ENCODE data around the gene NSMCE1.

The NSMCE1 gene

GRCh38 chr16:27220527-27220926 lies 48.0 kb downstream of the NSMCE1 start:
- H3K27me3 ChIP-seq (ENCODE audit: control insufficient read depth, insufficient read depth, low read length) = no peaks in the 10 kb centered on the region
- H3K9ac ChIP-seq (ENCODE audit: low read depth, low read length) = no peak overlapping the region
- no peaks in the 10 kb centered on the region for H3K9me3 ChIP-seq (ENCODE audit: control insufficient read depth, insufficient read depth, low read length)
- H3K27ac ChIP-seq (ENCODE audit: low read depth, low read length) = no peak overlapping the region
- H3K36me3 ChIP-seq (ENCODE audit: control insufficient read depth, insufficient read depth, low read length) = peaks cover 4% of the 10 kb centered on the region; the same call in 1 of the 2 replicates
- no peak overlapping the region for H3K4me3 ChIP-seq (ENCODE audit: low read depth, low read length)
- no peaks in the 10 kb centered on the region; the same call in 1 of the 2 replicates for H3K4me1 ChIP-seq (ENCODE audit: control insufficient read depth, insufficient read depth, low read length)

GRCh38 chr16:27220120-27220519 lies 48.5 kb downstream of the NSMCE1 start:
- no peaks in the 10 kb centered on the region; the same call in 1 of the 2 replicates for H3K4me1 ChIP-seq (ENCODE audit: control insufficient read depth, insufficient read depth, low read length)
- H3K36me3 ChIP-seq (ENCODE audit: control insufficient read depth, insufficient read depth, low read length) = peaks cover 7% of the 10 kb centered on the region; the same call in 1 of the 2 replicates
- no peak overlapping the region for H3K4me3 ChIP-seq (ENCODE audit: low read depth, low read length)
- no peak overlapping the region for H3K27ac ChIP-seq (ENCODE audit: low read depth, low read length)
- no peaks in the 10 kb centered on the region for H3K27me3 ChIP-seq (ENCODE audit: control insufficient read depth, insufficient read depth, low read length)
- no peaks in the 10 kb centered on the region for H3K9me3 ChIP-seq (ENCODE audit: control insufficient read depth, insufficient read depth, low read length)
- H3K9ac ChIP-seq (ENCODE audit: low read depth, low read length) = no peak overlapping the region

- no peaks in the 10 kb centered on the region for H3K27me3 ChIP-seq (ENCODE audit: control insufficient read depth, insufficient read depth, low read length)
- H3K36me3 ChIP-seq (ENCODE audit: control insufficient read depth, insufficient read depth, low read length) = peaks cover 7% of the 10 kb centered on the region; the same call in 1 of the 2 replicates
- no peak overlapping the region for H3K9ac ChIP-seq (ENCODE audit: low read depth, low read length)
- no peak overlapping the region for H3K27ac ChIP-seq (ENCODE audit: low read depth, low read length)
- no peaks in the 10 kb centered on the region for H3K9me3 ChIP-seq (ENCODE audit: control insufficient read depth, insufficient read depth, low read length)
- no peaks in the 10 kb centered on the region; the same call in 1 of the 2 replicates for H3K4me1 ChIP-seq (ENCODE audit: control insufficient read depth, insufficient read depth, low read length)
- no peak overlapping the region for H3K4me3 ChIP-seq (ENCODE audit: low read depth, low read length)
These were observed 49.4 kb downstream of the NSMCE1 start for GRCh38 chr16:27219161-27219560.

- no peak overlapping the region for H3K4me3 ChIP-seq (ENCODE audit: low read depth, low read length)
- no peaks in the 10 kb centered on the region for H3K9me3 ChIP-seq (ENCODE audit: control insufficient read depth, insufficient read depth, low read length)
- no peaks in the 10 kb centered on the region for H3K27me3 ChIP-seq (ENCODE audit: control insufficient read depth, insufficient read depth, low read length)
- H3K36me3 ChIP-seq (ENCODE audit: control insufficient read depth, insufficient read depth, low read length) = peaks cover 7% of the 10 kb centered on the region; the same call in 1 of the 2 replicates
- H3K27ac ChIP-seq (ENCODE audit: low read depth, low read length) = no peak overlapping the region
- H3K4me1 ChIP-seq (ENCODE audit: control insufficient read depth, insufficient read depth, low read length) = no peaks in the 10 kb centered on the region; the same call in 1 of the 2 replicates
- no peak overlapping the region for H3K9ac ChIP-seq (ENCODE audit: low read depth, low read length)
These were observed 49.8 kb downstream of the NSMCE1 start for GRCh38 chr16:27218756-27219155.

- no peak overlapping the region for H3K27ac ChIP-seq (ENCODE audit: low read depth, low read length)
These were observed 51.3 kb downstream of the NSMCE1 start for GRCh38 chr16:27217256-27217655.

GRCh38 chr16:27216297-27216885 lies 52.2 kb downstream of the NSMCE1 start:
- no peaks in the 10 kb centered on the region for H3K9me3 ChIP-seq (ENCODE audit: control insufficient read depth, insufficient read depth, low read length)
- no peak overlapping the region for H3K4me3 ChIP-seq (ENCODE audit: low read depth, low read length)
- no peaks in the 10 kb centered on the region for H3K27me3 ChIP-seq (ENCODE audit: control insufficient read depth, insufficient read depth, low read length)
- no peak overlapping the region for H3K27ac ChIP-seq (ENCODE audit: low read depth, low read length)
- H3K36me3 ChIP-seq (ENCODE audit: control insufficient read depth, insufficient read depth, low read length) = peaks cover 11% of the 10 kb centered on the region
- H3K4me1 ChIP-seq (ENCODE audit: control insufficient read depth, insufficient read depth, low read length) = no peaks in the 10 kb centered on the region; the same call in 1 of the 2 replicates
- H3K9ac ChIP-seq (ENCODE audit: low read depth, low read length) = no peak overlapping the region

More at GRCh38 chr16:27217256-27217655, 51.3 kb downstream of the NSMCE1 start:
- no peaks in the 10 kb centered on the region; the same call in 1 of the 2 replicates for H3K4me1 ChIP-seq (ENCODE audit: control insufficient read depth, insufficient read depth, low read length)
- H3K9ac ChIP-seq (ENCODE audit: low read depth, low read length) = no peak overlapping the region
- no peak overlapping the region for H3K4me3 ChIP-seq (ENCODE audit: low read depth, low read length)
- no peaks in the 10 kb centered on the region for H3K9me3 ChIP-seq (ENCODE audit: control insufficient read depth, insufficient read depth, low read length)
- H3K27me3 ChIP-seq (ENCODE audit: control insufficient read depth, insufficient read depth, low read length) = no peaks in the 10 kb centered on the region
- H3K36me3 ChIP-seq (ENCODE audit: control insufficient read depth, insufficient read depth, low read length) = peaks cover 7% of the 10 kb centered on the region; the same call in 1 of the 2 replicates

GRCh38 chr16:27215660-27216059 lies 52.9 kb downstream of the NSMCE1 start:
- no peak overlapping the region for H3K27ac ChIP-seq (ENCODE audit: low read depth, low read length)
- H3K4me3 ChIP-seq (ENCODE audit: low read depth, low read length) = no peak overlapping the region
- H3K27me3 ChIP-seq (ENCODE audit: control insufficient read depth, insufficient read depth, low read length) = no peaks in the 10 kb centered on the region
- no peak overlapping the region for H3K9ac ChIP-seq (ENCODE audit: low read depth, low read length)
- peaks cover 18% of the 10 kb centered on the region for H3K36me3 ChIP-seq (ENCODE audit: control insufficient read depth, insufficient read depth, low read length)
- H3K4me1 ChIP-seq (ENCODE audit: control insufficient read depth, insufficient read depth, low read length) = no peaks in the 10 kb centered on the region; the same call in 1 of the 2 replicates
- H3K9me3 ChIP-seq (ENCODE audit: control insufficient read depth, insufficient read depth, low read length) = no peaks in the 10 kb centered on the region

GRCh38 chr16:27214084-27214961 lies 54.2 kb downstream of the NSMCE1 start:
- Histone ChIP-seq H3K36me3 (ENCODE audit: control insufficient read depth, insufficient read depth, low read length) (peaks cover 25% of the 10 kb centered on the region), H3K27ac (ENCODE audit: low read depth, low read length) (no peak overlapping the region), H3K9me3 (ENCODE audit: control insufficient read depth, insufficient read depth, low read length) (no peaks in the 10 kb centered on the region), H3K4me3 (ENCODE audit: low read depth, low read length) (no peak overlapping the region), H3K4me1 (ENCODE audit: control insufficient read depth, insufficient read depth, low read length) (no peaks in the 10 kb centered on the region; the same call in 1 of the 2 replicates), H3K9ac (ENCODE audit: low read depth, low read length) (no peak overlapping the region), H3K27me3 (ENCODE audit: control insufficient read depth, insufficient read depth, low read length) (no peaks in the 10 kb centered on the region)

- Histone ChIP-seq H3K9ac (ENCODE audit: low read depth, low read length) (no peak overlapping the region), H3K4me1 (ENCODE audit: control insufficient read depth, insufficient read depth, low read length) (no peaks in the 10 kb centered on the region), H3K27ac (ENCODE audit: low read depth, low read length) (no peak overlapping the region), H3K27me3 (ENCODE audit: control insufficient read depth, insufficient read depth, low read length) (no peaks in the 10 kb centered on the region), H3K36me3 (ENCODE audit: control insufficient read depth, insufficient read depth, low read length) (peaks cover 25% of the 10 kb centered on the region), H3K4me3 (ENCODE audit: low read depth, low read length) (no peak overlapping the region), H3K9me3 (ENCODE audit: control insufficient read depth, insufficient read depth, low read length) (no peaks in the 10 kb centered on the region)
These were observed 57.5 kb downstream of the NSMCE1 start for GRCh38 chr16:27211026-27211425.

- no peak overlapping the region for H3K9ac ChIP-seq (ENCODE audit: low read depth, low read length)
- H3K4me3 ChIP-seq (ENCODE audit: low read depth, low read length) = no peak overlapping the region
- H3K36me3 ChIP-seq (ENCODE audit: control insufficient read depth, insufficient read depth, low read length) = peaks cover 18% of the 10 kb centered on the region
- no peaks in the 10 kb centered on the region for H3K9me3 ChIP-seq (ENCODE audit: control insufficient read depth, insufficient read depth, low read length)
- H3K27me3 ChIP-seq (ENCODE audit: control insufficient read depth, insufficient read depth, low read length) = no peaks in the 10 kb centered on the region
- H3K27ac ChIP-seq (ENCODE audit: low read depth, low read length) = no peak overlapping the region
- no peaks in the 10 kb centered on the region for H3K4me1 ChIP-seq (ENCODE audit: control insufficient read depth, insufficient read depth, low read length)
These were observed 58.4 kb downstream of the NSMCE1 start for GRCh38 chr16:27210174-27210573.

GRCh38 chr16:27209591-27209990 lies 59.0 kb downstream of the NSMCE1 start:
- no peaks in the 10 kb centered on the region for H3K4me1 ChIP-seq (ENCODE audit: control insufficient read depth, insufficient read depth, low read length)
- no peaks in the 10 kb centered on the region for H3K9me3 ChIP-seq (ENCODE audit: control insufficient read depth, insufficient read depth, low read length)
- no peak overlapping the region for H3K4me3 ChIP-seq (ENCODE audit: low read depth, low read length)
- H3K9ac ChIP-seq (ENCODE audit: low read depth, low read length) = no peak overlapping the region
- no peak overlapping the region for H3K27ac ChIP-seq (ENCODE audit: low read depth, low read length)
- H3K36me3 ChIP-seq (ENCODE audit: control insufficient read depth, insufficient read depth, low read length) = peaks cover 18% of the 10 kb centered on the region
- H3K27me3 ChIP-seq (ENCODE audit: control insufficient read depth, insufficient read depth, low read length) = no peaks in the 10 kb centered on the region
